Natural killer cell (primary cell): Measurements from ENCODE around the gene CES2. TPM values are rescaled to one million over a fixed set of nuclear protein-coding genes. Genes with fewer than 3 reads are reported as not detected.

Source experiments
- ATAC-seq, 3 donors: fragments of 150-1000 bp in 2 of 3; fragments of 200-7000 bp in 1 of 3; cut with Tn5 transposase; 1 replicate in 1 of 3; 2 replicates in 2 of 3; pipeline ENCODE4 v1.10.0; 2021; ENCODE audit warnings: mild to moderate bottlenecking in 2 of 3, moderate library complexity in 2 of 3
- DNase-seq, 2 donors: peaks; one replicate each; pipeline versions ENCODE4 v3.0.0 to v3.0.0-alpha.2; 2013 to 2021; ENCODE audit warnings: mixed read lengths in 1 of 2
- H3K27ac ChIP-seq: one replicate; pipeline ENCODE4 v1.5.1; 2013; ENCODE audit warnings: mild to moderate bottlenecking, low read length
- H3K27me3 ChIP-seq: one replicate; pipeline ENCODE4 v1.6.1; 2013; ENCODE audit warnings: low read length; ENCODE audit not compliant: control insufficient read depth, insufficient read depth
- H3K36me3 ChIP-seq: one replicate; pipeline ENCODE4 v1.6.1; 2013; ENCODE audit warnings: low read length; ENCODE audit not compliant: control insufficient read depth, insufficient read depth
- H3K4me1 ChIP-seq: one replicate; pipeline ENCODE4 v1.6.1; 2013; ENCODE audit warnings: low read length; ENCODE audit not compliant: control insufficient read depth, insufficient read depth
- H3K4me3 ChIP-seq: one replicate; pipeline ENCODE4 v1.5.1; 2013; ENCODE audit warnings: low read length
- H3K9me3 ChIP-seq: one replicate; pipeline ENCODE4 v1.6.1; 2013; ENCODE audit warnings: low read length; ENCODE audit not compliant: control insufficient read depth, insufficient read depth
- H3K27ac Mint-ChIP-seq, 2 donors: one replicate each; pipeline ENCODE4 v1.8.0; 2022; ENCODE audit warnings: mild to moderate bottlenecking in 2 of 2, mixed read lengths in 2 of 2, moderate library complexity in 1 of 2
- H3K27me3 Mint-ChIP-seq, 2 donors: one replicate each; pipeline ENCODE4 v1.8.0; 2022; ENCODE audit warnings: low read depth in 2 of 2, mixed read lengths in 2 of 2
- H3K36me3 Mint-ChIP-seq: one replicate; pipeline ENCODE4 v1.8.0; 2022; ENCODE audit warnings: mixed read lengths
- H3K4me1 Mint-ChIP-seq, 2 donors: one replicate each; pipeline ENCODE4 v1.8.0; 2022; ENCODE audit warnings: mixed read lengths in 2 of 2
- H3K4me3 Mint-ChIP-seq: one replicate; pipeline ENCODE4 v1.8.0; 2022; ENCODE audit warnings: mild to moderate bottlenecking, moderate library complexity, mixed read lengths
- H3K9me3 Mint-ChIP-seq, 2 donors: one replicate each; pipeline ENCODE4 v1.8.0; 2022; ENCODE audit warnings: mixed read lengths in 2 of 2
- CTCF ChIP-seq: fragments of 200-600 bp; IDR thresholded peaks from one replicate; pipeline ENCODE4 v1.8.0; 2022; ENCODE audit warnings: antibody characterized with exemption
- WGBS: methylation state at CpG from one replicate; pipeline ENCODE4 v1.1.7; 2013; ENCODE audit warnings: missing lambda C conversion rate; ENCODE audit not compliant: insufficient coverage; 5-methylcytosine and 5-hydroxymethylcytosine counted together
- intact Hi-C: fragments of 100-400 bp; cut with micrococcal nuclease; formaldehyde crosslinking; loops from one replicate; pipeline ENCODE4 v1.14.2; 2022
- total RNA-seq, 4 donors: library from RNA; stranded (reverse); fragments of 120-200 nt in 1 of 4; gene quantifications; one replicate each; pipeline versions ENCODE4 v1.2.3 to v1.2.4, GENCODE V29; 2013 to 2022

CES2 gene
- total RNA-seq, 3 donors from 2014 or later (not counting 1 experiment from before 2014, with no cell fraction given): 26.9 to 33.6 (median 33.1) TPM

- Mint-ChIP-seq H3K27ac (no peak overlapping the region), H3K9me3 (no peaks in the 10 kb centered on the region), H3K4me1 (peaks cover 0 to 13% of the 10 kb centered on the region in 2 donors), H3K27me3 (peaks cover 10 to 32% of the 10 kb centered on the region in 2 donors), H3K4me3 (no peak overlapping the region), H3K36me3 (no peaks in the 10 kb centered on the region)
- H3K4me3 ChIP-seq: no peak overlapping the region
- intact Hi-C loops: no loop called here
- no peaks in the 10 kb centered on the region for H3K36me3 ChIP-seq
- no peak for ATAC-seq
- TF ChIP-seq CTCF: no peak
- 81% methylated on average over 18 of the region's 18 CpGs for WGBS
- H3K27me3 ChIP-seq: peaks cover 22% of the 10 kb centered on the region
- H3K4me1 ChIP-seq: peaks cover 13% of the 10 kb centered on the region
- DNase-seq: no peak
- H3K27ac ChIP-seq: no peak overlapping the region
- no peaks in the 10 kb centered on the region for H3K9me3 ChIP-seq
Observed at GRCh38 chr16:66923247-66923731, 12.0 kb upstream of the CES2 start.

- 50% methylated on average over 3 of the region's 3 CpGs for WGBS
- no peak for ATAC-seq
- peaks cover 0 to 13% of the 10 kb centered on the region in 2 donors for H3K4me1 Mint-ChIP-seq
Observed at GRCh38 chr16:66923866-66924265, 11.4 kb upstream of the CES2 start.

GRCh38 chr16:66924527-66925321 lies 10.6 kb upstream of the CES2 start:
- Histone ChIP-seq H3K9me3 (no peaks in the 10 kb centered on the region), H3K4me1 (peaks cover 13% of the 10 kb centered on the region), H3K4me3 (peak overlapping the region; percentile 26), H3K36me3 (no peaks in the 10 kb centered on the region), H3K27me3 (peaks cover 22% of the 10 kb centered on the region), H3K27ac (no peak overlapping the region)
- TF ChIP-seq CTCF: peak; percentile 28
- H3K36me3 Mint-ChIP-seq: no peaks in the 10 kb centered on the region
- H3K9me3 Mint-ChIP-seq: no peaks in the 10 kb centered on the region
- peak; percentile 47 to 64 for DNase-seq
- ATAC-seq: peak; percentile 75 to 84 (median 83)
- 8% methylated on average over 70 of the region's 72 CpGs for WGBS
- H3K27ac Mint-ChIP-seq: peak overlapping the region; percentile 46 to 66
- peaks cover 10 to 29% of the 10 kb centered on the region in 2 donors for H3K27me3 Mint-ChIP-seq
- intact Hi-C loops: no loop called here
- H3K4me1 Mint-ChIP-seq: peaks cover 0 to 13% of the 10 kb centered on the region in 2 donors
- H3K4me3 Mint-ChIP-seq: peak overlapping the region; percentile 80

More at GRCh38 chr16:66923866-66924265, 11.4 kb upstream of the CES2 start:
- H3K36me3 ChIP-seq: no peaks in the 10 kb centered on the region
- TF ChIP-seq CTCF: no peak
- no peak overlapping the region for H3K27ac ChIP-seq
- Mint-ChIP-seq H3K36me3 (no peaks in the 10 kb centered on the region), H3K27me3 (peaks cover 10 to 32% of the 10 kb centered on the region in 2 donors), H3K9me3 (no peaks in the 10 kb centered on the region), H3K4me3 (no peak overlapping the region), H3K27ac (no peak overlapping the region)
- H3K9me3 ChIP-seq: no peaks in the 10 kb centered on the region
- no peak overlapping the region for H3K4me3 ChIP-seq
- peaks cover 22% of the 10 kb centered on the region for H3K27me3 ChIP-seq
- no peak for DNase-seq
- peaks cover 13% of the 10 kb centered on the region for H3K4me1 ChIP-seq
- intact Hi-C loops: no loop called here
